Loucy (cell line): ENCODE measurements around the gene OVAAL.

Source experiments
- CTCF ChIP-seq: fragments of 200-600 bp; sonication (generic); conservative IDR thresholded peaks from 2 replicates; pipeline ENCODE4 v1.5.1; 2014; ENCODE audit warnings: mild to moderate bottlenecking, antibody characterized with exemption, low read length
- EZH2phosphoT487 ChIP-seq: fragments of 200-600 bp; IDR thresholded peaks from 2 replicates; pipeline ENCODE4 v1.6.1; 2018; ENCODE audit warnings: antibody characterized with exemption, mild to moderate bottlenecking, moderate library complexity, borderline replicate concordance

GRCh38 chr1:180594723-180595122, 36.0 kb downstream of the OVAAL start:
- TF ChIP-seq CTCF (no peak), EZH2phosphoT487 (no peak)
